ENCODE data around the gene TCAIM.

DNA sequence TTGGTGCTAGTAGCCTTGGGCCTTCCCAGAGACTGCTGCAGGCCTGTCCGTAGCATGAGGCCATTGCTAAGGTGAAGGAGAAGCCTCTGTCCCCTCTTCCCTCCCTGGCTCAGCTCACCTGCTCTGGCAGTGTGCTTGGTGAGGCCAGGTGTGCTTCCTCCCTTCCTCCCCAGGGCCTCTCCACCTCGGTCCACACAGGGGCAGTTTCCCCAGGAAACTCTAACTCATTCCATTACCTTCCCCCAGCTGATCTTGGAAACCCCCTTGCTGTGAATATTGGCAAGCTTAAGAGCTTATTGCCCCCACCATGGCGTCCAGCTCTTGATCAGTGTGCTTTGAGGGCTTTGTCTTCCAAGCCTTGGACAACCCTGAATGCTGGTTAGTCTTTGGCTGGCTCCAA lies 86.2 kb downstream of the TCAIM start:
- TF ChIP-seq, protein P1, sequence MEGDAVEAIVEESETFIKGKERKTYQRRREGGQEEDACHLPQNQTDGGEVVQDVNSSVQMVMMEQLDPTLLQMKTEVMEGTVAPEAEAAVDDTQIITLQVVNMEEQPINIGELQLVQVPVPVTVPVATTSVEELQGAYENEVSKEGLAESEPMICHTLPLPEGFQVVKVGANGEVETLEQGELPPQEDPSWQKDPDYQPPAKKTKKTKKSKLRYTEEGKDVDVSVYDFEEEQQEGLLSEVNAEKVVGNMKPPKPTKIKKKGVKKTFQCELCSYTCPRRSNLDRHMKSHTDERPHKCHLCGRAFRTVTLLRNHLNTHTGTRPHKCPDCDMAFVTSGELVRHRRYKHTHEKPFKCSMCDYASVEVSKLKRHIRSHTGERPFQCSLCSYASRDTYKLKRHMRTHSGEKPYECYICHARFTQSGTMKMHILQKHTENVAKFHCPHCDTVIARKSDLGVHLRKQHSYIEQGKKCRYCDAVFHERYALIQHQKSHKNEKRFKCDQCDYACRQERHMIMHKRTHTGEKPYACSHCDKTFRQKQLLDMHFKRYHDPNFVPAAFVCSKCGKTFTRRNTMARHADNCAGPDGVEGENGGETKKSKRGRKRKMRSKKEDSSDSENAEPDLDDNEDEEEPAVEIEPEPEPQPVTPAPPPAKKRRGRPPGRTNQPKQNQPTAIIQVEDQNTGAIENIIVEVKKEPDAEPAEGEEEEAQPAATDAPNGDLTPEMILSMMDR (IDR thresholded peaks at IDR 0.05; ENCODE audit: extremely low read depth in 1 of 2, insufficient read depth in 1 of 2, low read depth in 1 of 2, low read length in 2 of 2): no peak
- TF ChIP-seq POLR2A (IDR thresholded peaks at IDR 0.05; ENCODE audit: low read depth, low read length) (no peak), EZH2 (IDR thresholded peaks at IDR 0.05; ENCODE audit: borderline replicate concordance, low read depth, low read length, severe bottlenecking) (no peak), POLR2AphosphoS5 (IDR thresholded peaks at IDR 0.05; ENCODE audit: insufficient read depth, low read depth, low read length) (no peak), MYC (IDR thresholded peaks at IDR 0.05; ENCODE audit: low read depth, low read length) (no peak), FOS (IDR thresholded peaks at IDR 0.05; ENCODE audit: borderline replicate concordance, insufficient read depth, low read length) (no peak), JUN (IDR thresholded peaks at IDR 0.05; ENCODE audit: borderline replicate concordance, insufficient read depth, insufficient read length, low read depth) (no peak), GATA2 (IDR thresholded peaks at IDR 0.05; ENCODE audit: insufficient read depth, insufficient read length, low read depth, low read length) (no peak)
- TF ChIP-seq, protein P2, sequence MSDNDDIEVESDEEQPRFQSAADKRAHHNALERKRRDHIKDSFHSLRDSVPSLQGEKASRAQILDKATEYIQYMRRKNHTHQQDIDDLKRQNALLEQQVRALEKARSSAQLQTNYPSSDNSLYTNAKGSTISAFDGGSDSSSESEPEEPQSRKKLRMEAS (IDR thresholded peaks at IDR 0.05; ENCODE audit: insufficient read depth, insufficient read length): no peak
